Large intestine (tissue), 3 donors: ENCODE results near the gene RPH3AL. TPM values are rescaled to one million over a fixed set of nuclear protein-coding genes. Genes with fewer than 3 reads are reported as not detected.
"Not testable (repeated sequence)": the region's sequence is repeated elsewhere in the genome, so short reads cannot be mapped to it uniquely, and the experiment has no call there.

Experiments used
- DNase-seq, 2 donors: peaks; one replicate each; pipeline versions ENCODE4 v3.0.0 to v3.0.0-alpha.2; 2013
- H3K27ac ChIP-seq: one replicate; pipeline ENCODE4 v1.5.1; 2013; ENCODE audit warnings: low read length
- H3K27me3 ChIP-seq: 2 replicates; pipeline ENCODE4 v1.6.1; 2013; ENCODE audit warnings: low read length; ENCODE audit not compliant: control insufficient read depth, insufficient read depth
- H3K36me3 ChIP-seq: 2 replicates; pipeline ENCODE4 v1.6.1; 2013; ENCODE audit warnings: low read length; ENCODE audit not compliant: control insufficient read depth, insufficient read depth
- H3K4me1 ChIP-seq: one replicate; pipeline ENCODE4 v1.6.1; 2013; ENCODE audit warnings: low read length; ENCODE audit not compliant: control insufficient read depth, insufficient read depth
- H3K4me3 ChIP-seq: one replicate; pipeline ENCODE4 v1.5.1; 2013; ENCODE audit warnings: low read length
- H3K9me3 ChIP-seq: one replicate; pipeline ENCODE4 v1.6.1; 2013; ENCODE audit warnings: mild to moderate bottlenecking, low read depth, low read length, moderate library complexity; ENCODE audit not compliant: control insufficient read depth
- WGBS: methylation state at CpG from one replicate; pipeline ENCODE4 v1.1.5; 2013; ENCODE audit warnings: low lambda C conversion rate; ENCODE audit not compliant: insufficient coverage; 5-methylcytosine and 5-hydroxymethylcytosine counted together
- polyA plus RNA-seq: library from polyadenylated mRNA; unstranded; fragments of 120-200 nt; gene quantifications from one replicate; pipeline ENCODE4 v1.2.1, GENCODE V29; 2013

The RPH3AL gene
- polyA plus RNA-seq, 1 donor = 8.2 TPM

DNA sequence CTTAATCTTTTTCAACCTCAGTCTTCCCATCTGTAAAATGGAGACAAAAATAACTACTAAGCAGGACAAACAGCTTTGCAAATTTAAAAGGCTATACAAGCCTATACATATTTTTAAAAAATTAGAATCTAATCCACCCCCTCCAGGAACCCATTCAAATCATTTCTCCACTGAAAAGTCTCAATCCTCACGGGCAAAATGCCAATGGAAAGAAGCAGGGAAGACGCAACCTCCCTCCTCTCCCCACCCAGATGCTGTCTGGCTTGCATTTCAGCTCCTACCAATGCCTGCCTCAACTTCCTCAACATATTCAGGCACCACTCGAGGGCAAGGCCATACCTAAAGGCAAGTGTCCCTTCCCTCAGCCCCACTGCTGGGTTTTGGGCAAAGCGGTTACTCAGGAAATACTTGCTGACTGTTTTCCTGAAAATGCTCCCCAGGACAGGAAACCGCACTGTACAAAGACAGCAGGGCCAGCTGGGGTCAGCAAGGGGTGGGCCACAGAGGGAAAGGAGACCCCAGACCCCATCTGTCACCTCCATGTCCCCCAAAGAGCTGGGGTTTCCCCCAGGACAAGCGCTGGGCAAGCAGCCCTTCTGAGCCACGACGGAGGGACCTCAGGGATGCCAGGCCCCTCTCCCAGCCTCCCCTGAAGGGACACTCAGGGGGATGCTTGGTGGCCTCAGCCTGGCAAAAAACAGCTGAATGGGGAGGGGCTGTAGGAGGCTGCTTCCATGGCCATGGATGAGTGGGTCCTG lies 123.5 kb downstream of the RPH3AL start:
- DNase-seq = no peak
- H3K27me3 ChIP-seq = no peaks in the 10 kb centered on the region
- H3K4me3 ChIP-seq = no peak overlapping the region
- H3K9me3 ChIP-seq = no peaks in the 10 kb centered on the region
- H3K4me1 ChIP-seq = no peaks in the 10 kb centered on the region
- no peaks in the 10 kb centered on the region for H3K36me3 ChIP-seq
- H3K27ac ChIP-seq = no peak overlapping the region
- no CpG with 5 or more reads among the region's 8 CpGs for WGBS

DNA sequence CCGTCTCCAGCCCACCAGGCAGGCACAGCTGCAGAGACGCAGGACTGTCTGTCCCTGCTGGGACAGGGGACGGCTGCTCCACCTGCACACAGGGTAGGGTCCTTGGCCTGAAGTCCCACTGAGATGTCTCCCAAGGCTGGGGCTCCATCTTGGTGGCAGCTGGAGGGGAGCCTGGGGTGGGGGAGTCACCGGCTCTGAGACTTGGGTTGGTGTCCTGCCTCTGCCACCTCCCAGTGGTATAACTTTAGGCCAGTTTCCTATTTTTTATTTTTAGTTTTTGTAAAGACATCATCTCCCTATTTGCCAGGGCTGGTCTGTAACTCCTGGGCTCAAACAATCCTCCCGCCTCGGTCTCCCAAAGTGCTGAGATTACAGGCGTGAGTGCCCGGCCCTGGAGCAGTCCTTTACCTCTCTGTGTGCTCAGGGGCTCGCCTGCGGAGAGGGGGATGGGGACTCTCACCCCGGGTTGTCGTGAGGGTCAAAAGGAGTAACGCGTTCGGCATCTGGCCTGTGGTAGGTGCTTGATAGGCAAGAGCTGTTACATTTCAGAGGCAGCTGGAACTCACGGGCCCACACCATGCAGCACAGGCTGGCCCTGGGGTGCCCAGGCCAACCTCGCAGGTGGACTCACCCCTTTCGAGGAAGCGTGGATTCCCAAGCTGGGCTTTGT lies 124.5 kb downstream of the RPH3AL start:
- H3K27me3 ChIP-seq = no peaks in the 10 kb centered on the region
- no peaks in the 10 kb centered on the region for H3K36me3 ChIP-seq
- no peak overlapping the region for H3K4me3 ChIP-seq
- H3K4me1 ChIP-seq = no peaks in the 10 kb centered on the region
- no peak overlapping the region for H3K27ac ChIP-seq
- no peak for DNase-seq
- H3K9me3 ChIP-seq = no peaks in the 10 kb centered on the region
- WGBS = no CpG with 5 or more reads among the region's 19 CpGs

DNA sequence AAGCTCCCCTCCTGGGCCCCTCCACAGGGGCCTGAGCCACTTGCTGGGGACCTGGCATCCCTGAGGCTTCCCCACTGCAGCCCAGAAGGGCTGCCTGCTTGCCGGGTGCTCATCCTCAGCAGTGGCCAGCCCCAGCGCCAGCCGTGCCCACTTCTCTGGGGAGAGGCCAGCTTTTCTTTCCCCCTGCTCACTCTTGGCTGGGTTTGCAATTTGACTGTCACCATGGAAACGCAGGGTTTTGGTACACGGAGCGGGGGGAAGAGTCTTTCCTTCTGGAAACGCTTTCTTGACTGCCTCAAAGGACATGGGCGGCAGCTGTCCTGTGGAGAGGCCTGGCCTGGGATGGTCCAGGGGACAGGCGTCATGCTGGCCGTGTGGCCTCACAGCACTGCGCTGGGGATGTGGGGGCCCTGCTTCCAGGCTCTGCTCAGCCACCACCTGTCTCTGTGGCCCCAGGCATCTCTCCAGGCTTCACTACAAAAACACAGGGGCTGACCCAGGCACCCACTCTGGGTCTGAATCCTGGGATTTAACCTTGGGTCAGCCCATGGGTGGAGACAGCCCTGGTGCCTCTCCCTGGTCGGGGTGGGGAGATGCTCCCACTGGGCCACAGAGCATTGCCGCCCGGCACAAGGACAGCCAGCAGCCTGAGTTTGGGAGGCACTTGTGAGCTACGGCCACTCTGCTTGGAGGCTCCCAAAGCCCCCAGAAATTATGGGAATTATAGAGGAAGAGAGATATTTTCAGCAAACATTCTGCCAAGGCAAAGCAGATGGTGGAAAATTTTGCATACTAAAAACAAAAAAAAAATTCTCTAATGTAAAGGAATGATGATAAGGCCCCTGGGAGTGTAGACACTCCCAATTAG lies 125.3 kb downstream of the RPH3AL start:
- H3K4me3 ChIP-seq = no peak overlapping the region
- no peaks in the 10 kb centered on the region for H3K9me3 ChIP-seq
- no peak for DNase-seq
- WGBS = no CpG with 5 or more reads among the region's 15 CpGs
- no peak overlapping the region for H3K27ac ChIP-seq
- H3K4me1 ChIP-seq = no peaks in the 10 kb centered on the region
- H3K27me3 ChIP-seq = no peaks in the 10 kb centered on the region
- H3K36me3 ChIP-seq = no peaks in the 10 kb centered on the region

DNA sequence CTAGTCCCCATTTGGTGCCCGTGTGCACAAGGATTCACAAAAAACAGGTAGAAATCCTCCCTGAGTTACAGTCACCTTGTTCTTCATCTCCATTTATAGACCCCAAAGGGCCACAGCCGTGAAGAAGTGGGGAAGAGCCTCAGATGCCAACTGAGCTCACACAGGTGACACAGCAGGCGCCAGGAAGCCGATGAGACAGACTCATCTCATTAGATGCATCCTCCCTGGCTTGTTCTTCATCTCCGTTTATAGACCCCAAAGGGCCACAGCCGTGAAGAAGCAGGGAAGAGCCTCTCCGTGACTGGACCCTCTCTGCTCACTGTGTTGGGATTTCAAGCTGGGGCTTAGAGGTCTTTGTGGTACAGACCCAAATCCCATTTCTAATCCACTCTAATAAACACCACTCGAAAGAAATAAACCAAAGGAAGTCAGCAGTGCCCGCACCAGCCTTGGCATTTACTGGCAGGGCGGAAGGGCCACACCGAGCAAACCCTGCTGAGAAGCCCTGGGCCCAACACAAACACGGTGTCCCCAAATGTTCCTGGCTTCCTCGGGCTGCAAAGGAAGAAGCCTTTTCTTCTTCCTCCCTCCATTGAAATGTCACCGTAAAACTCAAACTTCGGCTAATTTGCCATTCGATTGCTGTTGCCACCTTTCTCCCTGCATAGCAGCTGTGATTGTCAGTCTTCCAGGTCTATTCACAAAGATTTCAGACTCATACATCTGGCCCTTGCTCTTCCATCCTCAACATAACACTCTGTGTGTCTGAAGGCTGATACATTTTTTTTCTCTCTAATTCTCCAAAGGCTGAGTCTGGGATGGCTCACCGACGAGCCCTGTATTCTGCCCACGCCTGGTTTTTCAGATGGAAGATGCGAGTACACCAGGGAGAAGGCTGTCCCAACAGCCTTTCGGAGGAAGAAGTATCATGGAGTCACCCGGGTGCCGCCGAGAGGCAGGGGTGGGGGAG lies 126.2 kb downstream of the RPH3AL start:
- Histone ChIP-seq H3K36me3 (no peaks in the 10 kb centered on the region), H3K4me3 (no peak overlapping the region), H3K9me3 (no peaks in the 10 kb centered on the region), H3K27me3 (no peaks in the 10 kb centered on the region), H3K27ac (no peak overlapping the region), H3K4me1 (no peaks in the 10 kb centered on the region)
- DNase-seq = no peak
- no CpG with 5 or more reads among the region's 24 CpGs for WGBS

DNA sequence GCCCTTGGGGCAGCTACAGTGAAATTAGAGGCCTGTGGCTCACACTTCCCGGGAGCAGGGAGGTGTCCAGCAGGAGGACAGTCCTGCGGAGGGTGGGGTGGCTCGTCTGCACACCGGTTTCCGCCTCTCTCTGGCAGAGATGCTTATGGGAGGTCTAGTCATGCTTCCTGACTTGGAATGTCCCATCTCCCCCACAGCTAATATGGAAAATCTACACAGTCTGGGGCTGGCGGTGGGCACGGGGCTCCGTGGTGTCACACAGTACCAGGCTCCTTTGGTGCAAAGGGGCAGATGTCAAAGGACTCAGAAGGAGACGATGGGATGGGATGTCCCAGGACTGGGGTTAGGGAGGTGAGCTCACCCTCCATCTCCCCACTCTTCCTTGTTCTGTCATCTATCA lies 127.1 kb downstream of the RPH3AL start:
- H3K27me3 ChIP-seq = no peaks in the 10 kb centered on the region
- DNase-seq = no peak
- H3K4me3 ChIP-seq = no peak overlapping the region
- no peaks in the 10 kb centered on the region for H3K4me1 ChIP-seq
- H3K9me3 ChIP-seq = no peaks in the 10 kb centered on the region
- WGBS = no CpG with 5 or more reads among the region's 9 CpGs
- H3K27ac ChIP-seq = no peak overlapping the region
- no peaks in the 10 kb centered on the region for H3K36me3 ChIP-seq

DNA sequence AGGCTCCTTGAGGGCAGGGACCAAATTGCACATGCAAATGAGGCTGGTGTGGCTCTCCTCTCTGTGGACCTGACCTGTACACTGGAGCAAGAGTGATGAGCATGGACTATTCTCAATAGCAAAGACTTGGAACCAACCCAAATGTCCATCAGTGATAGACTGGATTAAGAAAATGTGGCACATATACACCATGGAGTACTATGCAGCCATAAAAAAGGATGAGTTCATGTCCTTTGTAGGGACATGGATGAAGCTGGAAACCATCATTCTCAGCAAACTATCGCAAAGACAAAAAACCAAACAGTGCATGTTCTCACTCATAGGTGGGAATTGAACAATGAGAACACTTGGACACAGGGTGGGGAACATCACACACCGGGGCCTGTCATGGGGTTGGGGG lies 128.0 kb downstream of the RPH3AL start:
- not testable (repeated sequence) for H3K4me3 ChIP-seq, H3K27me3 ChIP-seq, H3K4me1 ChIP-seq, H3K36me3 ChIP-seq, H3K27ac ChIP-seq, H3K9me3 ChIP-seq, DNase-seq
- WGBS = no CpG with 5 or more reads among the region's 2 CpGs

DNA sequence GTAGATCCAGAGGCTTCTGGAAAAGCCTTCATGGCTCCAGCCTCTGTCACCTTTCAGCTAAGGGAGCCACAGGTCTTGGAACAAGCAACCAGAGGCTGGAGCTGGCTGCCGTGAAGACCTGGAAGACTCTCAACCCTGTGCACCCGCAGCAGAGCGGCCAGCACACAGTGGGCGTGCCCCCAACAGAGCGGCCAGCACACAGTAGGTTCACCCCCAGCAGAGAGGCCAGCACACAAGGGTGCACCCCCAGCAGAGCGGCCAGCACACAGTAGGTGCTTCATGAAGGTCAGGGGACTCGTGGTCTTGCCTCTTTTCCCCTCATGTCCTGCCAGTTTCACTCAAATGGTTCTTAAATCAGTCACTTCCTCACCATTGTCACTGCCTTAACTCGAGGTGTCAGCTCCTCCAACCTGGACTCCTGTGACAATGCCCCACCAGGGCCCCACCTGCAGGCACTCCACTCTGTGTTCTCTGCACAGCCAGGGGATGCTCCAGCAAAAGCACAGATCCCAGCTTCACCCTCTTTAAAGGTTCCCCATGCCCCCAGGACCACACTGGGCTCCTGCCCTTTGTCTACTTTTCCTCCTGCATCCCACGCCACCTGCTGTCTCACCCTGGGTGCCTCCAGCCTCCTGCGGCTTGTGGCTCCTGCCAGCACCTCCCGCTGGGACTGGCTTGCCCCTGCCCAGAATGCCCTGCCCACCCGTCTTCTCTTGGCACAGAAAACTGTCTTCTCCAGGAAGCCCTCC lies 128.7 kb downstream of the RPH3AL start:
- no CpG with 5 or more reads among the region's 12 CpGs for WGBS
- no peaks in the 10 kb centered on the region for H3K4me1 ChIP-seq
- H3K36me3 ChIP-seq = no peaks in the 10 kb centered on the region
- no peak overlapping the region for H3K4me3 ChIP-seq
- no peaks in the 10 kb centered on the region for H3K9me3 ChIP-seq
- no peaks in the 10 kb centered on the region for H3K27me3 ChIP-seq
- DNase-seq = no peak
- no peak overlapping the region for H3K27ac ChIP-seq

DNA sequence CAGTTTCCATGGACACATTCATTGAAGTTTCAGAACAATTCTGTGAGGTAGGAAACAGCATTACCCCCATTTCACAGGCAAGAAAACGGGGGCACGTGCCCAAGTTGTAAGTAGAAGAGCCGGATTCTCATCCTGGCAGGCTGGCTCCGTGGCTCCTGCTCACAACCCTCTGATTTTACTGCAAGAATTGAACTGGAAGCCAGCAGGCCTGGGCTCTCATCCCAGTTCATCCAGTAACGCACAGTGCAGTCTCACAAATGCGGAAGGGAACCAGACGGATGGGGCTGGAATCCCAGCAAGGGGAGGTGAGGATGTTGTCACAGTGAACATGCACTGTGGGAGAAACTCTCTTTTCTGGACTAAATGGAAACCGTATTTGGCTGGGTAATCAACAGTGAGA lies 130.4 kb downstream of the RPH3AL start:
- Histone ChIP-seq H3K9me3 (no peaks in the 10 kb centered on the region), H3K36me3 (no peaks in the 10 kb centered on the region), H3K27ac (no peak overlapping the region), H3K4me3 (no peak overlapping the region), H3K27me3 (no peaks in the 10 kb centered on the region), H3K4me1 (no peaks in the 10 kb centered on the region)
- WGBS = no CpG with 5 or more reads among the region's 8 CpGs
- DNase-seq = no peak

DNA sequence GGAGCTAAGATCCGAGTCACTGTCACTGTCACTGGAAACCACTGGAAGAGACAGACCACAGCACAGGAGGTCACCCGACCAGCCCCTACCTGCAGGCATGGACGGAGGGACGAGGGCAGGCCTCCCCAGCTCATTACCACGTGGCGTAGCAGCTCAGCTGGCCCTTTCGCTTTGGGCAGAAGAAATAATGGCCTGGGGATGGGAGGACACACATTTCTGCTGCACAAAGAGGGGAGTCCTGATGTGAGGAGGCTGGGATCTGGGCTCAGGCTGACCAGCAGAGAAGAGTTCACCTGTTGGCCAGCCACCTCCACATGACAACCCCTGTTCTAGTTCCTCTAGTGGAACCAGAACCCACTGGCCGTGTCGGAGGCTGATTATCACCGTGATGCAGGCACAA lies 132.9 kb downstream of the RPH3AL start:
- DNase-seq = no peak
- H3K4me1 ChIP-seq = peaks cover 8% of the 10 kb centered on the region
- no CpG with 5 or more reads among the region's 10 CpGs for WGBS
- no peaks in the 10 kb centered on the region for H3K27me3 ChIP-seq
- no peak overlapping the region for H3K27ac ChIP-seq
- H3K36me3 ChIP-seq = no peaks in the 10 kb centered on the region
- H3K4me3 ChIP-seq = no peak overlapping the region
- H3K9me3 ChIP-seq = no peaks in the 10 kb centered on the region
